T1000 (cell line): ENCODE measurements around the gene NES.

ENCODE experiments used
- DNase-seq: peaks from one replicate; lab custom pipeline; 2025; ENCODE audit warnings: mixed read lengths; lab: John Stamatoyannopoulos, UW

Gene NES

GRCh38 chr1:156618853-156619581 is 58.2 kb downstream of the NES start, which contains the start of gene HAPLN2:
Gene HAPLN2, plus strand, starts transcription at chr1:156619415. Its CDS starts 4,076 bp downstream, at chr1:156623491.
- no peak for DNase-seq
